Endothelial cell of hepatic sinusoid (primary cell): ENCODE results near the gene LAMA3.

Source experiments
- in situ Hi-C: cut with HindIII; loops from 2 replicates; pipeline ENCODE4 v1.10.0; 2017; ENCODE audit warnings: low sequenced_read_pairs

Gene LAMA3

GRCh38 chr18:23867006-23867405 lies 177.8 kb downstream of the LAMA3 start:
- in situ Hi-C loops, result no loop called here

GRCh38 chr18:23868136-23868785 lies 179.0 kb downstream of the LAMA3 start:
- in situ Hi-C loops, result no loop called here

DNA sequence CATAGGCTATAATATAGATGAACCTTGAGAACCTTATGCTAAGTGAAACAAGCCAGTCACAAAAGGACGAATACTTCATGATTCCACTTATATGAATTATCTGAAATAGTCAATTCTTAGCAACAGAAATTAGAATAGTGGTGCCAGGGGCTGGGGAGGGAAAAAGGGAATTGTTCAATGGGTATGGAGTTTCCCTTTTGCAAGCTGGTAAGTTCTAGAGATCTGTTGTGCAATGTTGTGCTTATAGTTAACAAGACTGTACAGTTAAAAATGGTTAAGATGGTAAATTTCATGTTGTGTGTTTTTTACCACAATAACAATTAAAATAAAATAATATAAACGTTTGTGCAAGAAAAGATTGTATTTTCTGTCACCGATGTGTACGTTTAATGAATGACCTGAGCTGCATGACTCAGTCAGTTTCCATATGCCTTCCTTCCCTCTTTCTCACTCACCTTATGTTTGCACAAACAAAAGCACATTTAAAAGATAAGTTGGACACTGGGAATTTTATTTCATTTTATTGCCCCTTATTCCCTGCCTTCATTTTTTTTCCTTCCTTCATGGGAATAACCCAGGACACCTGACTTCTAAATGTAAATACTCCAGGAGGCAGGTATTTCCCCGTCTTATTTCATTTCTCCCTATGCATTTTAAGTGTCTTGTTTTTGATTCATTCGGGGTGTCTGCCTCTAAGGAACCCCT lies 181.6 kb downstream of the LAMA3 start:
- in situ Hi-C loops, result no loop called here

- in situ Hi-C loops, result no loop called here
Observed at GRCh38 chr18:23871410-23871809, 182.2 kb downstream of the LAMA3 start.

GRCh38 chr18:23872701-23873550 lies 183.7 kb downstream of the LAMA3 start:
- in situ Hi-C loops, result no loop called here

DNA sequence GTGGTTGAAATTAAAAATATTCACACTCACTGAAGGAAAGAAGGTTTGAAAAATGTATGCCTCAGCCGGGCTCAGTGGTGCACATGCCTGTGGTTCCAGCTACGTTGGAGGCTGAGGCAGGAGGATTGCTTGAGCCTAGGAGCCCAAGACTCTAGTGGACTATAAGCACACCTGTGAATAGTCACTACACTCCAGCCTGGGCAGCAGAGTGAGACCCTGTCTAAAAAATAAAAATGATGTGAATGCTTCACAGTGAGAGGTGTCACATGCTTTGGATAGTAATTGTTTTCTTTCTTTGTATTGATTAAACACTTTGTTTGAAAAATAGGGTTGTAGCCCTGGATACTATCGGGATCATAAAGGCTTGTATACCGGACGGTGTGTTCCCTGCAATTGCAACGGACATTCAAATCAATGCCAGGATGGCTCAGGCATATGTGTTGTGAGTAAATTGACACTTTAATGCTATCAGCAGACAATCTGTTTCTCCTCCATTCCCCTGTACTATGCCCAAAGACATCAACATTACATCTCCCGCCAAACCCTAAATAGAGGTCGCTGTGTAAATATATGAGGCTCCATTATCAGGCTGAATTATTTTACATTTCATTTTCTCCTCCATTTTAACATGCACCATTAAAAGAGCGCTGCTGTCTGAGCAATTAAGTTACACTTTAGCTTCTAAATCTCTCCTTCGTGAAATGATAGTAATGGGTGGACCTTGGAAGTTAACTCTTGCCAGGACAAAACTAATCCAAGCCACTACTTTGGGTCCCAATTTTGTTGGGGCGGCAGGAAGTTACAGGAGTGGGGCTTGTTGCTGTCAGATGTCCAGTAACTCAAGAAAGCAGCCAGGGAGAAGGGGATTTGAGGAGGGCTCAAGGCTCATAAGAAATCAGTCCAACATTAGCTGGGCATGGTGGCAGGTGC lies 187.0 kb downstream of the LAMA3 start:
- in situ Hi-C loops, result no loop called here

DNA sequence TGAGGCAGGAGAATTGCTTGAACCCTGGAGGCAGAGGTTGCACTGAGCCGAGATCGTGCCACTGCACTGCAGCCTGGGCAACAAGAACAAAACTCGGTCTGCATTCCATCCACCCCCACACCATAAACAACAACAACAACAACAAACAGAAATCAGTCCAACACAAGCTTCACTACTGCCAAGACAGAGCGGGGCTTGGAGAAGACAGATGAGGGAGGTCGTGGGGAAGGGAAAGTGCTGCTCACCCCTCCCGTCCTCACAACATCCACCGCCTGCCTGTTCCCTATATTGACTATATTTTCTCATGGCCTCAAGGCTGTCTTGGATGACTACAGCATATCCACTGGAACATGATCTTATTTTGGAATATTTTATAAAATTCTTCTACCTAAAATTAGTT lies 187.7 kb downstream of the LAMA3 start:
- in situ Hi-C loops, result no loop called here

- in situ Hi-C loops, result no loop called here
Observed at GRCh38 chr18:23877371-23877770, 188.1 kb downstream of the LAMA3 start.

DNA sequence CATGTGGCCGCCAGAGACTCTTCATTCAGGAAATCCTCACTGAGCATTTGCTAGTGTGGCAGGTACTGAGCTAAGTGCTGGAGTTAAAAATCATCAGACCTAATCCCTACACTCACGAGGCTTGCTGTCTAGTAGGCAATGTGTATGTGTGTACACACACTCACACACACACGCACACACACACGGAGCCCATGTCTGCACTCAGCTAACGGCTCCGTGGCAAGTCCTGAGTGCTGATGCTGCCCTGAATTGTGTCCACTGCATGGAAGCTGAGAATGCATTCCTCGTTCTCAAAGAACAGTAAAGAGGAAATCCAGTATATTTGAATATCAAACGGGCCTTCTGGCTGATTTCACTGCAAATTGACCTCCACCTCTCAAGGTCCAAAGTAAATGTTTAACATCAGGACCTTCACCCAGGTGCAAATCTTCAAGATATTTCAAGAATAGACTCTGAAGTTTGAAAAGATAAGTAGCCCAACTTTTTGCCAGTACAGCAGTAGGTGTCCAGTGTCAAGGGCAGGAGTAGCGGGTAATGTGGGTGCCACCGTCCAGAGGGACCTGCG lies 189.2 kb downstream of the LAMA3 start:
- in situ Hi-C loops, result no loop called here

DNA sequence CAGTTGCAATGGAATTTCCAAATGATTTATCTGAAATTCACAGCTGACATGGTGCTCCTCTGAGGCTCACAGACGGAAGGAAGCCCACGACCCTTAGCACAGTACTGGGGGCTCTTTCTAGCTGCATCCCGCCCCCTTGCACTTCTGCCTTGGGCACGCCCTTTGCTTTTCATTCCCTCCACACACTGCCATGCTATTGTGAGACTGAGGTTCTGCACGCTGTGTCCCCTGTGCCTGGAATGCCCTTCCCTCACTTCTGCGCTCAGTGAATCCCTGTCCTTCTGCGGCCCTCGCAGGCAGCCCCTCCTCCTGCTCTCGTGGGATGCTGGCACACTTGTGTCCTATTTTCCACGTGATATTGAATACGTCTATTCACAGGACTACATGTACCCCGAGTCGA lies 189.9 kb downstream of the LAMA3 start:
- in situ Hi-C loops, result no loop called here

DNA sequence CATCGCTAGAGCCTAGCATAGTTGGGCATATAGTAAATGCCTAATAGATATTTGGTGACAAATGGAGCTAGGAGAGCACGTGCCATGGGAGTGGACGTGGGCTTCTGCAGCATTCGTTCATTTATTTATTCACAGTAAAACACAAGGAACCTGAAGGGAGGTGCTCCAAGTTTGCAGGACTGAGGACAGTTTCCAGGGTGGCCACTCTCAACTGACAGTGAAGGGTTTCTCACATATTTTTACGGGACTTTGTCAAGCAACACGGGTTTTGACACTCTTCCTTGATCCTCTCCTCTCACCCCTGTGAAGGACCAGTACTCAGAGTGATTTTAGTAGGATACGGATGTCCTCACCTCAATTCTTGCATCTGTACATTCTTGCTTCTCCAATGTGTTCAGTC lies 190.3 kb downstream of the LAMA3 start:
- in situ Hi-C loops, result no loop called here

GRCh38 chr18:23879966-23880565 lies 190.8 kb downstream of the LAMA3 start:
- in situ Hi-C loops, result no loop called here

DNA sequence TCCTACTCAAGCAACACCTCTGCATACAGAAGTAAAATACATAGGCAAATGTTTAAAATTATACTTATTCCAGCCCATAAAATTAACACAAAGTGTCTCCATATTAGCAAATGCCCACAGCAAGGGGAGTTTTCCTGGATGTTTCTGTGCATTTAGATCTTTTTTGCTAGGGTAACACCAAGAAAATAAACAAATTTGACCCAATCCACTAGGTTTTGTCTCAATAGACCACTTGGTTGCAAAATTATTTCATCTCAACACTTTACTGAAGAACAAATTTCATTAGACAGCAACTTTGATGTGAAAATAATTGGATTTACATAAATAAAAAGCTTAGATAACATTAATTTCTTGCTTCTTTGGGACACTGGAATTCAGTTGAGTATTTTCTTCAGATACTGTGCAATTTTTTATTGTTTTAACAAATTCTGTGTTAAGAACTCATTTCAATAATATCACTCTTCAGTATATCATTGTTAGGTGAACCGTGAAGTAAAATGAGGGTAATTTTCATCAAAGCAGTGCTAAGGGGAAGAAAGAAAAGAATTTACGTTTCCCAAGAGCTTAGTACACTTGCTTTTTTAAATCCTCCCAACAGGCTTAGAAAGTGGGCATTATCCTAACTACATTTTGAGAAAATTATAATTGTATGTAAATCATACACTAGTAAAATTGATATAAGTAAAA lies 191.8 kb downstream of the LAMA3 start:
- in situ Hi-C loops, result no loop called here

DNA sequence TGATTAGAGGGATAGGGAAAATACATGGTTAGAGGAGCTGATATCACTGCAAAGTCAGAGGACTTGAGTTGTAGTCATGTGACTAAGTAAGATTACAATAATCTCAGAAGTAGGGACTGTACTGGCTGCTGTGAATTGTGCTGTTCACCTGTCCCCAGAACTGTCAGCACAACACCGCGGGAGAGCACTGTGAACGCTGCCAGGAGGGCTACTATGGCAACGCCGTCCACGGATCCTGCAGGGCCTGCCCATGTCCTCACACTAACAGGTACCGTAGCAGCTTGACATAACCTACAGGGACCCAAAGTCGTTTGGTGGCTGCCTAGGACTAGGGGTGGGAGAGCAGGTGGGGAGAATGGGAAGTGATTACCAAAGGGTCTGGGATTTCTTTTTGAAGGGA lies 192.5 kb downstream of the LAMA3 start:
- in situ Hi-C loops, result no loop called here

GRCh38 chr18:23882616-23883276 lies 193.5 kb downstream of the LAMA3 start:
- in situ Hi-C loops, result no loop called here

DNA sequence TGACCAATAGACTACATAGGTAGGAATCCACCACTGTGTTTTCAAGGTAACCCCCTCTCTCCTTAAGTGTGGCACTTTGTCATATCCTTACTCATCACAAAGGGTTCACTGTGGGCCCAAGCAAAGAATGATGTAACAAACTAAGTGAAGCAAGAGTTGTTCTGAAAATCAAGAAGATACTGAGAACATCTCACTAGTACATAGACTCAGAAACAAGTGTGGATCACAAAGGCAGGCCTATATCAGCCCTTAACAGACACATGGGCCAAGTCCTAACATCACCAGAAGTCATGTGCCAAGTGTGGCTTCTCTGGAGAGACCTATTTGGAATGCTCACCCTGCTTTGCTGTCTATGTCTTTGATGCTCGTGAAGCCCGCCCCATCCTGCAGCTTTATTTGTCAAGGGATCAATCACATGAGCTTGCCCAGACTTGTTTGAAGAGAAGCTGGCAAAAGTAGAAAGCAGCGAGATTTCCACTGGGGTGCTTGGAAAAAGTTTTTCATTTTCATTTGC lies 194.1 kb downstream of the LAMA3 start:
- in situ Hi-C loops, result no loop called here

- in situ Hi-C loops, result no loop called here
Observed at GRCh38 chr18:23884681-23885375, 195.6 kb downstream of the LAMA3 start.

DNA sequence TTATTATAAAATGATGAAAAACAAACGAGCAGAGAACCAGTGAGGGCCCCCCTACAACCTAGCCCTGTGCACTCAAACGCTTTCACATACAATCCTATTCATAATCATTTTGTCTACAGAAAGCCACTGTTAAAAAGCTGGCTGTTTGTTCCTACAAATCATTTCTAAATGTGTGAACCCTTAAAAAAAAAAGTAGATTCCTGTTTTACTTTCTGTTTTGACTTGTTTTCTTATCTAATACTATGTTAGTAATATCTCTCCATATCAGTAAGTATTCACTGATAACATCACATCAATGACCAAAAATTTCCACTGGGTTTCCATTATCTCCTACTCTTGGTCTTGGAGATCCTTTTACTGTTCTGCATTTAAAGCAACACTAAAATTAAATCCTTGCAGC lies 196.5 kb downstream of the LAMA3 start:
- in situ Hi-C loops, result no loop called here
